ENCODE data around the gene KIAA0930. TPM values are rescaled to one million over a fixed set of nuclear protein-coding genes. Genes with fewer than 3 reads are reported as not detected.
A peak's percentile ranks its signal among the peaks of the same experiment; 100 is the strongest.

KIAA0930 gene
- total RNA-seq, 6 donors from 2014 or later, result 31.2 to 103 (median 42.8) TPM

DNA sequence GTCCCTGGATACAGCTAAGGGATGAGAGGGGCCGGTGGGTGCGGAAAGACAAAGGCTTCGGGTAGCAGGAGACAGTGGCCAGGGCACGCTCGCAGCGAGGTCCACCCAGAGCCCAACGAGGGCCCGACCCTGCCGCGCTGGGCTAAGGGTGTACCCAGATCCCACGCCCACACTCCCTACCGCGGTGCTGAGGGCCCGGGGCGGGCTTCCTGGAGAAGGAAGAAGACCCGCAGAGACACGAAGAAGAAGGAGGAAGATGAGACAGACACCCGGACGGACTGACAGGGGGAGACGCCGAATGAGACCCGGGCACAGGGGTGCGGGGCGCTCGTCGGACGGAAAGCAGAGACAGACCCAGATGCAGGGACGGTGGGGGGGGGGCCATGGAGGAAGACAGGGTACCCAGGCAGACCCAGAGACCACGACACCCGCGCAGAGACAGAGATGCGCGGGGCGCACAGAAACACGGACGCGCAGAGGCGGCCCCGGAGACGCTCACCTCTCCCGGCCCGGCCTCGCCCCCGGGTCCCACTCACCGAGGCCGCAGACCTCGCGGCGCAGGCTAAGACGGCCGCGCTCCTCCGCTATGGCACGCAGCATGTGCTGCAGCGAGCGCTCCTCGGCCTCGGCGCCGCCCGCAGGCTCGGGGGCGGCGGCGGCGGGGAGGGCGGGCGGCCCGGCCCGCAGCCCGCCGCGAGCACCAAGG, 437 bp downstream of the KIAA0930 start:
- H3K4me1 ChIP-seq, result peaks cover 21 to 49% (median 35%) of the 10 kb centered on the region in 4 donors
- no peak for TF ChIP-seq EP300 (IDR thresholded peaks at IDR 0.05)
- no peak for TF ChIP-seq POLR2AphosphoS5 (IDR thresholded peaks at IDR 0.05)
- TF ChIP-seq, protein P1, sequence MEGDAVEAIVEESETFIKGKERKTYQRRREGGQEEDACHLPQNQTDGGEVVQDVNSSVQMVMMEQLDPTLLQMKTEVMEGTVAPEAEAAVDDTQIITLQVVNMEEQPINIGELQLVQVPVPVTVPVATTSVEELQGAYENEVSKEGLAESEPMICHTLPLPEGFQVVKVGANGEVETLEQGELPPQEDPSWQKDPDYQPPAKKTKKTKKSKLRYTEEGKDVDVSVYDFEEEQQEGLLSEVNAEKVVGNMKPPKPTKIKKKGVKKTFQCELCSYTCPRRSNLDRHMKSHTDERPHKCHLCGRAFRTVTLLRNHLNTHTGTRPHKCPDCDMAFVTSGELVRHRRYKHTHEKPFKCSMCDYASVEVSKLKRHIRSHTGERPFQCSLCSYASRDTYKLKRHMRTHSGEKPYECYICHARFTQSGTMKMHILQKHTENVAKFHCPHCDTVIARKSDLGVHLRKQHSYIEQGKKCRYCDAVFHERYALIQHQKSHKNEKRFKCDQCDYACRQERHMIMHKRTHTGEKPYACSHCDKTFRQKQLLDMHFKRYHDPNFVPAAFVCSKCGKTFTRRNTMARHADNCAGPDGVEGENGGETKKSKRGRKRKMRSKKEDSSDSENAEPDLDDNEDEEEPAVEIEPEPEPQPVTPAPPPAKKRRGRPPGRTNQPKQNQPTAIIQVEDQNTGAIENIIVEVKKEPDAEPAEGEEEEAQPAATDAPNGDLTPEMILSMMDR (IDR thresholded peaks at IDR 0.05), result no peak
- TF ChIP-seq POLR2A (IDR thresholded peaks at IDR 0.05), result no peak

DNA sequence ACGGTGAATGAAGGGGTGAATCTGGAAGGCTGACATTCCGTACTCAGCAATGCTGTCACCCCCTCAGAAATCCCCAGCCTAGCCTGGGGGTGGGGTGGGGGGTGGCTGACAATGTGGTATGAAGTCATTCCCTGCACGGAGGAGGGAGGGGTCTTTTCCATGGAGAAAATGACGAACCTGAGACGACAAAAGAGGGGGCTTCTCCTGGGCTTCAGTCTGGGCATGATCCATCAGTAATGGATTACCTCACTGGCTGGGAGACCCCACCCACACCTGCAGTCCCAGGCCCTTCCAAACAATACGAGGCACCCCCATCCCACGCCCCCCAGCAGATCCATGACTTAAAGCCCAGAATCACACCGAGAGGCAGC, 1.0 kb downstream of the KIAA0930 start:
- H3K9me3 ChIP-seq, result no peaks in the 10 kb centered on the region
- ATAC-seq (ENCODE audit: low FRiP score in 2 of 2) (no peak), DNase-seq (no peak)
- peaks cover 21 to 49% (median 35%) of the 10 kb centered on the region in 4 donors for H3K4me1 ChIP-seq
- H3K36me3 ChIP-seq, result peaks cover 0 to 10% (median 1%) of the 10 kb centered on the region in 4 donors
- no peaks in the 10 kb centered on the region for H3K27me3 ChIP-seq
- H3K4me3 ChIP-seq, result peak overlapping the region; percentile 67 to 82 (median 72)
- WGBS, 2 donors, result 44 to 59% methylated on average over 5 to 8 of the region's 8 CpGs
- peak overlapping the region in 3 of 4 donors; percentile 41 to 79 (median 68) for H3K27ac ChIP-seq
- no peak for TF ChIP-seq POLR2A (IDR thresholded peaks at IDR 0.05)
- TF ChIP-seq POLR2AphosphoS5 (IDR thresholded peaks at IDR 0.05), result no peak
- TF ChIP-seq, protein P1 (IDR thresholded peaks at IDR 0.05), result no peak
- TF ChIP-seq EP300 (IDR thresholded peaks at IDR 0.05), result no peak

More for the DNA sequence above, 437 bp downstream of the KIAA0930 start:
- H3K9me3 ChIP-seq, result no peaks in the 10 kb centered on the region
- H3K4me3 ChIP-seq, result peak overlapping the region; percentile 67 to 82 (median 72)
- WGBS, 2 donors, result 0 to 2% methylated on average over 20 to 32 of the region's 73 CpGs
- ATAC-seq (ENCODE audit: low FRiP score in 2 of 2), result peak; percentile 39 to 55
- H3K36me3 ChIP-seq, result peaks cover 0 to 10% (median 1%) of the 10 kb centered on the region in 4 donors
- no peaks in the 10 kb centered on the region for H3K27me3 ChIP-seq
- peak; percentile 39 to 88 for DNase-seq
- peak overlapping the region; percentile 4 to 79 (median 54) for H3K27ac ChIP-seq

DNA sequence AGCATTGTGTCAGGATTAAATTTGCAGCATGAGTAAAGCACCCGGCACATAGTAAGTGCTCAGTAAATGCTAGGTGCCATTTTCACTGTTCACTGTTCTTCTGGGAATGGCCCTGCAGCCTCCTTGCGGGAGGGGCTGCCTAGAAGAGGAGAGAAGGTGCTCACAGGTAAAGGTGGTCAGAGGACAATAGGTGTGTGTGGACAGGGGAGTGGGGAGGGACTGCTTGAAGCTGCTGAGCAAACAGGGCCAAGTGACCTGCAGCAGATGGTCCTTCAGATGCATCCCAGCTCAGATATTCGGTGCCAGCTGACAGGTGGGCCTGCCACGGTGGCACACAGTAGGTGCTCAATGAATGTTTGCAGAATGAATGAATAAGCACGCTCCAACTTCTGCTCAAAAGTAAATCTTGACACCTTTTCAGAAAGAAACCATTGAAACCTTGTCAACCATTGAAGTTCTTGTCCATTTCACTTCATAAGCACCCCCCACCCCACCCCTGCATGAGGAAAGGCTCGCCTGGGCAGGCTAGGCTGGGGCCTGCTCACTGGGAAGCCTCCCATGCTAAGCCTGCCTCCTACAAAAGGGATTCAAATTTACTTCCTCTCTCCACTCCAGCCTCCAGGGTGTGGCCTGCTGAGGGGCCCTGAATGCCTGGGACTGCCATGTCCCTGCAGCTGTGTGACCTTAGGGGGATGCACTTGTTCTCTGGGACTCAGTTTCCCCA, 1.6 kb downstream of the KIAA0930 start:
- TF ChIP-seq, protein P1 (IDR thresholded peaks at IDR 0.05), result no peak
- TF ChIP-seq EP300 (IDR thresholded peaks at IDR 0.05), result no peak
- no peak for TF ChIP-seq POLR2A (IDR thresholded peaks at IDR 0.05)
- TF ChIP-seq POLR2AphosphoS5 (IDR thresholded peaks at IDR 0.05), result no peak
- ATAC-seq (ENCODE audit: low FRiP score in 2 of 2) (peak in 1 of 2 donors; percentile 49), DNase-seq (peak in 1 of 2 donors; percentile 45)
- Histone ChIP-seq H3K27ac (peak overlapping the region in 1 of 4 donors; percentile 68), H3K27me3 (no peaks in the 10 kb centered on the region), H3K4me3 (peak overlapping the region in 3 of 4 donors; percentile 67 to 82 (median 77)), H3K4me1 (peaks cover 25 to 49% (median 35%) of the 10 kb centered on the region in 4 donors), H3K36me3 (peaks cover 0 to 10% (median 1%) of the 10 kb centered on the region in 4 donors), H3K9me3 (no peaks in the 10 kb centered on the region)
- WGBS, 2 donors, result 68 to 75% methylated on average over 6 of the region's 6 CpGs

GRCh38 chr22:45238076-45238956, 2.4 kb downstream of the KIAA0930 start:
- WGBS, 2 donors, result 92 to 93% methylated on average over 17 to 18 of the region's 18 CpGs
- Histone ChIP-seq H3K27ac (no peak overlapping the region), H3K36me3 (peaks cover 0 to 10% (median 1%) of the 10 kb centered on the region in 4 donors), H3K4me3 (no peak overlapping the region), H3K27me3 (no peaks in the 10 kb centered on the region), H3K9me3 (no peaks in the 10 kb centered on the region), H3K4me1 (peaks cover 26 to 52% (median 35%) of the 10 kb centered on the region in 4 donors)
- ATAC-seq (ENCODE audit: low FRiP score in 2 of 2) (no peak), DNase-seq (no peak)
- no peak for TF ChIP-seq EP300 (IDR thresholded peaks at IDR 0.05)
- TF ChIP-seq, protein P1 (IDR thresholded peaks at IDR 0.05), result no peak
